Gastroesophageal sphincter (tissue), 4 donors: Measurements from ENCODE around the gene SLC9A1. TPM values are rescaled to one million over a fixed set of nuclear protein-coding genes. Genes with fewer than 3 reads are reported as not detected.

Experiments used
- ATAC-seq: fragments of 150-250 bp; one replicate; pipeline ENCODE4 v1.9.1; 2016; ENCODE audit warnings: mild to moderate bottlenecking, moderate library complexity
- H3K27ac ChIP-seq, 4 donors: fragments of 200-600 bp; sonication (generic) in 3 of 4; 1 replicate in 3 of 4; 2 replicates in 1 of 4; pipeline ENCODE4 v1.5.1; 2016 to 2019
- H3K27me3 ChIP-seq: fragments of 200-600 bp; sonication (generic); one replicate; pipeline ENCODE4 v1.5.1; 2019
- H3K36me3 ChIP-seq, 2 donors: fragments of 200-600 bp; sonication (generic); one replicate each; pipeline ENCODE4 v1.5.1; 2019; ENCODE audit warnings: control low read depth in 1 of 2
- H3K4me1 ChIP-seq, 3 donors: fragments of 200-600 bp; sonication (generic); 1 replicate in 2 of 3; 2 replicates in 1 of 3; pipeline ENCODE4 v1.5.1; 2016 to 2019; ENCODE audit warnings: control low read depth in 2 of 3
- H3K4me3 ChIP-seq, 2 donors: fragments of 200-600 bp; sonication (generic); one replicate each; pipeline ENCODE4 v1.5.1; 2019; ENCODE audit warnings: mild to moderate bottlenecking in 1 of 2, moderate library complexity in 1 of 2
- H3K9me3 ChIP-seq, 3 donors: fragments of 200-600 bp; sonication (generic); one replicate each; pipeline ENCODE4 v1.5.1; 2017 to 2019; ENCODE audit warnings: control low read depth in 2 of 3
- CTCF ChIP-seq, 4 experiments: fragments of 200-600 bp in 2 of 4; fragments of 450-650 bp in 2 of 4; sonication (generic) in 1 of 4; IDR thresholded peaks; one replicate each; pipeline ENCODE4 v1.5.1; 2017 to 2019; ENCODE audit warnings: antibody characterized with exemption in 4 of 4, mild to moderate bottlenecking in 2 of 4, moderate library complexity in 2 of 4
- EP300 ChIP-seq: sonication (generic); formaldehyde crosslinking; IDR thresholded peaks from one replicate; pipeline ENCODE4 v1.6.1; 2017; ENCODE audit warnings: antibody characterized with exemption, mild to moderate bottlenecking
- POLR2A ChIP-seq, 2 donors: fragments of 450-650 bp; IDR thresholded peaks; one replicate each; pipeline ENCODE4 v1.6.1; 2017; ENCODE audit warnings: antibody characterized with exemption in 2 of 2, mild to moderate bottlenecking in 2 of 2, moderate library complexity in 1 of 2
- POLR2AphosphoS5 ChIP-seq: sonication (generic); formaldehyde crosslinking; IDR thresholded peaks from one replicate; pipeline ENCODE4 v1.6.1; 2017; ENCODE audit warnings: antibody characterized with exemption
- WGBS, 2 donors: methylation state at CpG; one replicate each; pipeline ENCODE4 v1.1.5; 2018; ENCODE audit warnings: low coverage in 1 of 2; 5-methylcytosine and 5-hydroxymethylcytosine counted together
- total RNA-seq, 4 donors: library from RNA; depleted of rRNA; stranded (reverse); fragments of >200 nt; gene quantifications; one replicate each; pipeline ENCODE4 v1.1.0, GENCODE V29; 2016

The SLC9A1 gene
- total RNA-seq, 4 donors from 2014 or later, result 7.2 to 27.8 (median 17.1) TPM

GRCh38 chr1:27114546-27114945 lies 40.4 kb downstream of the SLC9A1 start:
- Histone ChIP-seq H3K36me3 (peaks cover 0 to 18% of the 10 kb centered on the region in 2 donors), H3K4me1 (peaks cover 0 to 62% (median 27%) of the 10 kb centered on the region in 3 donors), H3K9me3 (no peaks in the 10 kb centered on the region), H3K27me3 (no peaks in the 10 kb centered on the region), H3K27ac (no peak overlapping the region), H3K4me3 (no peak overlapping the region)
- WGBS, 2 donors, result 80 to 94% methylated on average over 5 of the region's 5 CpGs
- ATAC-seq, result no peak
- TF ChIP-seq EP300 (no peak), CTCF (IDR thresholded peaks at IDR 0.05) (no peak), POLR2AphosphoS5 (no peak)

GRCh38 chr1:27113861-27114260 lies 41.1 kb downstream of the SLC9A1 start:
- Histone ChIP-seq H3K4me1 (peaks cover 0 to 55% (median 21%) of the 10 kb centered on the region in 3 donors), H3K9me3 (no peaks in the 10 kb centered on the region), H3K36me3 (peaks cover 0 to 25% of the 10 kb centered on the region in 2 donors), H3K27me3 (no peaks in the 10 kb centered on the region), H3K27ac (no peak overlapping the region), H3K4me3 (no peak overlapping the region)
- TF ChIP-seq POLR2AphosphoS5, result no peak
- no peak for TF ChIP-seq EP300
- no peak for TF ChIP-seq CTCF (IDR thresholded peaks at IDR 0.05)
- no peak for TF ChIP-seq POLR2A (IDR thresholded peaks at IDR 0.05)
- no peak for ATAC-seq
- WGBS, 2 donors, result 90 to 93% methylated on average over 3 to 11 of the region's 22 CpGs

GRCh38 chr1:27111626-27112573 lies 43.0 kb downstream of the SLC9A1 start:
- Histone ChIP-seq H3K27me3 (no peaks in the 10 kb centered on the region), H3K4me1 (peaks cover 0 to 36% (median 11%) of the 10 kb centered on the region in 3 donors), H3K27ac (peak overlapping the region in 2 of 4 donors; percentile 17 to 29), H3K36me3 (peaks cover 0 to 31% of the 10 kb centered on the region in 2 donors), H3K4me3 (no peak overlapping the region), H3K9me3 (no peaks in the 10 kb centered on the region)
- 60 to 90% methylated on average over 1 of the region's 5 CpGs for WGBS, 2 donors
- TF ChIP-seq CTCF (IDR thresholded peaks at IDR 0.05) (peak in 3 of 4 experiments; percentile 5 to 21 (median 18)), EP300 (no peak), POLR2AphosphoS5 (peak; percentile 68), POLR2A (IDR thresholded peaks at IDR 0.05) (no peak)
- peak; percentile 93 for ATAC-seq

GRCh38 chr1:27109103-27109822 lies 45.7 kb downstream of the SLC9A1 start:
- no peak for ATAC-seq
- WGBS, 2 donors, result 77 to 80% methylated on average over 2 to 4 of the region's 23 CpGs
- no peaks in the 10 kb centered on the region for H3K27me3 ChIP-seq
- no peak overlapping the region for H3K4me3 ChIP-seq
- TF ChIP-seq EP300 (no peak), CTCF (IDR thresholded peaks at IDR 0.05) (no peak), POLR2AphosphoS5 (no peak), POLR2A (IDR thresholded peaks at IDR 0.05) (no peak)
- H3K4me1 ChIP-seq, result peaks cover 0 to 23% (median 9%) of the 10 kb centered on the region in 3 donors
- H3K27ac ChIP-seq, result no peak overlapping the region
- peaks cover 0 to 57% of the 10 kb centered on the region in 2 donors for H3K36me3 ChIP-seq
- no peaks in the 10 kb centered on the region for H3K9me3 ChIP-seq
